ENCODE measurements around the gene RPS16. TPM values are rescaled to one million over a fixed set of nuclear protein-coding genes. Genes with fewer than 3 reads are reported as not detected.

RPS16 gene
- total RNA-seq, 6 experiments from 2014 or later, result 448 to 643 (median 568) TPM

- intact Hi-C loops (cut with DNase I), result loop anchor here in 1 of 2 donors (10.0 kb wide), 1 partner anchor 61 kb away; the partner anchor contains the start of gene EID2B
- DNase-seq (peak in 2 of 3 donors; percentile 52 to 67), ATAC-seq (peak; percentile 52 to 68 (median 64))
- WGBS (ENCODE audit: insufficient coverage, low coverage, low lambda C conversion rate, missing lambda C conversion rate), result 18% methylated on average over 4 of the region's 9 CpGs
- no peak overlapping the region for H3K27ac ChIP-seq
- TF ChIP-seq CTCF (IDR thresholded peaks at IDR 0.05) (peak; percentile 58 to 61 (median 59)), POLR2A (IDR thresholded peaks at IDR 0.05) (no peak)
- H3K36me3 ChIP-seq, result peaks cover 4 to 60% (median 30%) of the 10 kb centered on the region in 4 donors
- no peak overlapping the region for H3K4me3 ChIP-seq
- no peaks in the 10 kb centered on the region for H3K4me1 ChIP-seq
- H3K9me3 ChIP-seq, result no peaks in the 10 kb centered on the region
- H3K27me3 ChIP-seq, result no peaks in the 10 kb centered on the region
These were observed 38.4 kb upstream of the RPS16 start for GRCh38 chr19:39474139-39474620.

- TF ChIP-seq CTCF (IDR thresholded peaks at IDR 0.05) (no peak), POLR2A (IDR thresholded peaks at IDR 0.05) (no peak)
- no peak overlapping the region for H3K27ac ChIP-seq
- DNase-seq (no peak), ATAC-seq (peak in 1 of 4 donors; percentile 14)
- intact Hi-C loops (cut with DNase I), result loop anchor here in 1 of 2 donors (10.0 kb wide), 1 partner anchor 61 kb away; the partner anchor contains the start of gene EID2B
- no peaks in the 10 kb centered on the region for H3K27me3 ChIP-seq
- H3K4me3 ChIP-seq, result no peak overlapping the region
- no peaks in the 10 kb centered on the region for H3K4me1 ChIP-seq
- peaks cover 4 to 66% (median 33%) of the 10 kb centered on the region in 4 donors for H3K36me3 ChIP-seq
- no CpG with 5 or more reads among the region's 11 CpGs for WGBS (ENCODE audit: insufficient coverage, low coverage, low lambda C conversion rate, missing lambda C conversion rate)
- no peaks in the 10 kb centered on the region for H3K9me3 ChIP-seq
These were observed 37.8 kb upstream of the RPS16 start for GRCh38 chr19:39473443-39473960.

- TF ChIP-seq POLR2A (IDR thresholded peaks at IDR 0.05), result no peak
- no peak for TF ChIP-seq CTCF (IDR thresholded peaks at IDR 0.05)
- intact Hi-C loops (cut with DNase I), result loop anchor here in 1 of 2 donors (10.0 kb wide), 1 partner anchor 62 kb away; the partner anchor contains the start of gene EID2B
- H3K36me3 ChIP-seq, result peaks cover 4 to 72% (median 36%) of the 10 kb centered on the region in 4 donors
- H3K4me3 ChIP-seq, result no peak overlapping the region
- H3K9me3 ChIP-seq, result no peaks in the 10 kb centered on the region
- H3K27ac ChIP-seq, result no peak overlapping the region
- H3K27me3 ChIP-seq, result no peaks in the 10 kb centered on the region
- ATAC-seq, result no peak
- WGBS (ENCODE audit: insufficient coverage, low coverage, low lambda C conversion rate, missing lambda C conversion rate), result no CpG with 5 or more reads among the region's 32 CpGs
- H3K4me1 ChIP-seq, result no peaks in the 10 kb centered on the region
- no peak for DNase-seq
These were observed 37.1 kb upstream of the RPS16 start for GRCh38 chr19:39472746-39473442.

- Histone ChIP-seq H3K9me3 (no peaks in the 10 kb centered on the region), H3K27me3 (no peaks in the 10 kb centered on the region), H3K4me3 (no peak overlapping the region), H3K36me3 (peaks cover 4 to 82% (median 38%) of the 10 kb centered on the region in 4 donors), H3K27ac (no peak overlapping the region), H3K4me1 (no peaks in the 10 kb centered on the region)
- TF ChIP-seq POLR2A (IDR thresholded peaks at IDR 0.05), result no peak
- TF ChIP-seq CTCF (IDR thresholded peaks at IDR 0.05), result no peak
- WGBS (ENCODE audit: insufficient coverage, low coverage, low lambda C conversion rate, missing lambda C conversion rate), result 100% methylated on average over 2 of the region's 8 CpGs
- ATAC-seq (no peak), DNase-seq (no peak)
- intact Hi-C loops (cut with DNase I), result loop anchor here in 1 of 2 donors (10.0 kb wide), 1 partner anchor 63 kb away; the partner anchor contains the start of gene EID2B
These were observed 36.2 kb upstream of the RPS16 start for GRCh38 chr19:39471756-39472536.

All from right lobe of liver (tissue), 6 donors.